Measurements from ENCODE around the gene SFXN3.
"Not testable (repeated sequence)": the region's sequence is repeated elsewhere in the genome, so short reads cannot be mapped to it uniquely, and the experiment has no call there.

Gene SFXN3

DNA sequence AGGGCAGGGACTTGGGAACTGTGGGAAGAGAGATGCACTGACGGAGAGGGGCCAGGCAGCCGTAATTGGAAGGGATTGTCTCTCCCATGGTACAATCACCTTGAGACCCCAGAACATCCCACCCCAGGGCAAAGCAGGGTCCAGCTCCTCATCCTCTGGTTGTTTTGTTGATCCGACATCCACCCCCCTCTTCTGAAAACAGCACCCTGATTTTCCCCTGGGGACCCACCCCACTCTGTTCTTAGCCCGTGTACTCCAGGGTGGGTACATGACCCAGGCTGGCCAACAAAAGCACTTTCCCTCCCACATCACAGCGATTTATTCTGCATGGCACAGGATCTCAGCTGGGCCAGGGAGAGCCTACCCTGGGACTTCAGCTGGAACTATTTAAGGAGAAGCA, 14.2 kb upstream of the SFXN3 start:
- DNase-seq, result no peak

DNA sequence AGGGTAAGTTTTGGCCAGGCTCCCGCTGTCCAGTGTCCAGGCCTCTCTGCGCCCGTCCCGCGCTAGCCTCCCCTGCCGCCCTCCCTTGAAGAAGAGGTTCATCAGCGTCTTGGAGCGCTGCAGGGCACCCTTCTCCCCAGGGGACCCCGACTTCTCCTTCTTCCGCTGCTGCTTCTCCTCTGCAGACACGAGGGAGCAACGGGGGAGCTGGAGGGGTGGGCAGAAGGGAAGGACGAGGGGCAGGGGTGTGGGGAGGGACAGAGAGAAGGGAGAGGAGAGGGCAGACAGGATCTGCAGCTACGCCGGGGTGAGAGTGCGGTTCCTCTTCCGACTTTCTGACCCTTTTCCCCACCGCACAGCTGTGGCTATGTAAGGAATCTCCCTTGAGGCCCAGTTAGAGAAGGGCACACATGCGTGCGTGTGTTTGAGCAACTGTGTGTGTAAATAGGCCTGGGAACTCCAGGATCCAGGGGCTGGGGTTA, 12.9 kb upstream of the SFXN3 start:
- DNase-seq, result no peak

DNA sequence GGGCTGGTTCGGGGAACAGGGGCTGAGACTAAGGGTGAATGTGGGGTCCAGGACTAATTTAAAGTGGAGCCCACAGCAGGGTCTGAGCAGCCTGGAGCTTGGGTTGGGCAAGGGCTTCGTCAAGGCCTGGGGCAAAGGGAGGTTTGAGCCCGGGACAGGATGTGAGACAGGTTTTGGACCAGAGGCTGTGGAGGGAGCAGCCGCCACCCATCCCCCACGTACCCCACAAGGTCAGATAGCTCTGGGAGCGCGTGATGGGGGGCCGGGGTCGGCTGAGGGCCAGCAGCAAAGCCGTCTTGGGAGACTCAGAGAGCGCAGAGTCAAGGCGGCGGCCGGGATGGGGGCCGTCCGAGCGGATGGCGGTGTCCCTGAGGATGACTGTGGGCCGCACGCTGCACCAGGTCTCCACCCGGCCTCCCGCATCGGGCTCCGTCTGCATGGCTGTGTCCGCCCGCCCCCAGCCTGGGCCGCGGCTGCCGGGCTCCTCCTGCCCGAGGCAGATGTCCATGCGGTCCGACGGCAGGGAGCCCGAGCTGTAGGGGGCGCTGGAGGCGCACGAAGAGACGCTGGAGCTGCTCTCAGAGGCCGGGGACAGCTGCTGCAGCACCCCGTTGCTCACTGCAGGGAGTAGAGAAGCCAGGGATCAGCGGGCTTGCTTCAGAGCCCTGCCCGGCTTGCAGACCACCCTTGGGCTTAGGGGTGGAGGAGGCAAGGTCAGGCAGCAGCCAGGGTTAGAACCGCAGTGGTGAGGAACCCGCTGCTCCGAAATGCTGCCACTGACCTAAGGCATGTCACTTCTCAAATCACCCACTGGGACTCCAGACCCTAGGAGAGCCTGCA, 12.2 kb upstream of the SFXN3 start:
- peak; percentile 56 for DNase-seq

DNA sequence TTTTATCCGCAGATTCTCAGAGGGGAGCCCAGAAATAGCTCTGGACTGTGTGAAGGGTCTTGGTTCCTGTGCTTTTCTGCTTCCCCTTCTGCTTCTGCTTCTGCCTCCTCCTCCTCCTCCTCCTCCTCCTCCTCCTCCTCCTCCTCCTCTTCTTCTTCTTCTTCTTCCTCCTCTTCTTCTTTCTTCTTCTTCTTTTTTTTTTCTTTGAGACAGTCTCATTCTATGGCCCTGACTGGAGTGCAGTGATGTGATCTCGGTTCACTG, 11.7 kb upstream of the SFXN3 start:
- no peak for DNase-seq

DNA sequence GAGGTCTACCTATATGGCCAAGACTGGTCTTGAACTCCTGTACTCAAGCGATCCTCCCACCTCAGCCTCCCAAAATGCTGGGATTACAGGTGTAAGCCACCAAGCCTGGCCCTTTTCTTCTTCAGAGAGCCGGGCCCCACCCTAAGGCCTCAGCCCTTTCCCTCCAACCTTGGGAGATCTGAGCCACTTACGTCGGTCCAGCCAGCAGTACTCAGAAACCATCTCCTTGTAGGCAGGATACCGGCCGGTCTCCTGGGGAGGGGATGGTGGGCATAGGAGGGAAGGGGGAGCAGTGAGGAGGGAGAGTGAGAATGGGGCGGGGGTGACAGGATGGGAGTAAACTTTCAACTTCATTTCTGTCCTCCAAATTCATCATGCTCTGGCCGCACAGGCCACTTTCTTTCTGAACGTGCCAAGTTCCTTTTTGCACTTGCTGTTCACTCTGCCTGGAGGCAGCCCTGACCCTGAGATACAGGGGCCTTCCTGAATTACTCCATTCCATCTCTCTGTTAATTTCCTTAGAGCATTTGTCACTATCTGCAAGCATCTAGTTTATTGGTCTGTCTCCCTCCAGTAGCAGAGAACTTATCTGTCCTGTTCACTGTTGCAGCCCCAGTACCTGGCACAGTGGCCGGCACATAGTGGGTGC, 10.5 kb upstream of the SFXN3 start:
- no peak for DNase-seq

DNA sequence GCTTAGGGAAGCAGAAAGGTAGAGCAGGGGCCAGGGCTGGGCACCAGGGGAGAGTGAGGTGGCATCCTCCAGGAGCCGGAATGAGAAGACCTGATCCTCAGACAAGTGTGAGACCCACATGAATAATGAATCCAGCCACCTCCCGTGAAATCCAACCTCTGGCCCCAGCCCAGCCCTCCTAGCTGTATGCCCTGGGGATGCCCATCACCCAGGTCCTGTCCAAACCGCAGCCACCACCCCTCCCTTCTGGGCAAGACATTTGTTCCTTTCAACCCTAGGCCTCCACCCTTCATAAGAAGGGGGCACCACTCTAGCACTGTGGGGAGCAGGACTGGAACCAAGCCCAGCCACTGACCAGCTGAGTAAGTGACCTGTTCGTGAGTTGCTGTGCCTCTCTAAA, 9.8 kb upstream of the SFXN3 start:
- no peak for DNase-seq

DNA sequence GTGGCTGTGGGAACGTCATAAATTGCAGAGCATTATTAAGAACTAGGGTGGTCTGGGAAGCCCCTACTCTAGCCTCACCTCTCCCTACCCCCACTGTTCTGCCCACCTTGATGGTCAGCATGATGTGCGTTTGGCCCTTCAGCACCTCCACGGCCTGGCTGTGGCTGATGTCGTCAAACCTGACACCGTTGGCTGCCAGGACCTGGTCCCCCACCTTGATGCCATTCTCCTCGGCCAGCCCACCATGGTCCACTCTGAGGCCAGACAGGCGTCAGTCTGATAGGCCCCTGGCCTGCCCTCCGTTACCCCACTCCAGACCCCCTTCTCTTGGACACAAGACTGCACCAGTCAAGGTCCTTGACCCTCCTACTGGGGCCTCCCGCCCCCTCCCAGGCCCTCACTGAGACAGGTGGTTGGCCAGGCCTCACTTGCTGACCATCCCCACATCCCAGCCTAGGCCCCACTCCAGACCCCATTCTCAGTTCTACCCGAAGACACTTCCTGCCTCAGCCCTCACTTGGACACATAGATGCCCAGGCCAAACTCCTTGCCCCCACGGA, 9.3 kb upstream of the SFXN3 start:
- no peak for DNase-seq

DNA sequence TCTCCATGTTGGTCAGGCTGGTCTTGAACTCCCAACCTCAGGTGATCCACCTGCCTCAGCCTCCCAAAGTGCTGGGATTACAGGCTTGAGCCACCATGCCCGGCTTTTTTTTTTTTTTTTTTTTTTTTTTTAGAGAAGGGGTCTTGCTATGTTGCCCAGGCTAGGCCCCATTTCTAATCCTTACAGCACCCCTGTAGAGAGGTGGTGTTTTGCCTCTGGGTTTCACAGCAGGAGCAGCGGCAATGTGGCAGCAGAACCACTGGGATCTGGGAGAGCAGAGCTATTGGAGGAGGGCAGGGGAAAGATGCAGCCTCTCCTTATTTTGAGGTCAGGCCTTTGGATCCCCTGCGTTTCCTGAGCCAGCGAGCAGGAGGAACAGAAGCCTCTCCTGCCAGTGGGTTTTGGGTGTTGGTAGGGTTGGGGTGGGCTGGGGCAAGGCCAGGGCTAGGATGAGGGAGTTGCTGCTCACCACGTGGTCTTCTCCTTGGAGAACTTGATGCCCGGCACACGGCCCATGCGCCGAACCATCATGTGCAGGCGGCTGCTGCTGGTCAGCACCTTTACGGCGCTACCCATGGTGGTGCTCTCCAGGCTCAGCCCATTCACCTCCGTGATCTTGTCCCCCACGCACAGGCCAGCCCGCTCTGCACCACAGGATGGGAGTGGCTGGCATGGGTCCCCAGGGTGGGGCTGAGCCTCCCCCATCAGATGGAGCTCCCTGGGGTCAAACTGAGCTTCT, 7.9 kb upstream of the SFXN3 start:
- no peak for DNase-seq

DNA sequence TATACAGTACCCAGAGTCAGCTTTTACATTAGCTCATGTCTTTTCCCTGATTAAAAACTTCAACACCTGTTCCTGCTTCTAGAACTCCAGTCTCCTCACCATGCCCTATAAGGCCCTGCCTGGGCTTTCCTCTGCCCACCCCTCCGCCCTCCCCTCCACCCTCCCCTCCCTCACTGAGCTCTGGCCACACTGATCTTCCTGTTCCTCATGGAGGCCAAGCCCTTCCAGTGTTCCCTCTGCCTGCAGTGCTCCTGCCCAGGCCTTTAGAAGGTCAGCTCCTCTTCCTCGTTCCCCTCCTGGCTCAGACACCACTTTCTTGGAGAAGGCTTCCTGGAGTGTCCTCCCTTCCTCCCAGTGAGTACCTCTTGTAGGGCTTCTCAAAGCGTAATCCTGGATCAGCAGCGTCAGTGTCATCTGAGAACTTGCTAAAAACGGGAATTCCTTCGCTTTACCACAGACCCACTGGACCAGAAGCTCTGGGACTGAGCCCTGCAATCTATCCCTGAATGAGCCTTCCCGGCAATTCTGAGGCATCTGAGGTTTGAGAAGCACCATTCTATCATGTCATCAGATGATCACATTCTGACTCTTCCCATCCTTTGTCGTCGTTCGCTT, 3.8 kb upstream of the SFXN3 start:
- DNase-seq, result no peak

DNA sequence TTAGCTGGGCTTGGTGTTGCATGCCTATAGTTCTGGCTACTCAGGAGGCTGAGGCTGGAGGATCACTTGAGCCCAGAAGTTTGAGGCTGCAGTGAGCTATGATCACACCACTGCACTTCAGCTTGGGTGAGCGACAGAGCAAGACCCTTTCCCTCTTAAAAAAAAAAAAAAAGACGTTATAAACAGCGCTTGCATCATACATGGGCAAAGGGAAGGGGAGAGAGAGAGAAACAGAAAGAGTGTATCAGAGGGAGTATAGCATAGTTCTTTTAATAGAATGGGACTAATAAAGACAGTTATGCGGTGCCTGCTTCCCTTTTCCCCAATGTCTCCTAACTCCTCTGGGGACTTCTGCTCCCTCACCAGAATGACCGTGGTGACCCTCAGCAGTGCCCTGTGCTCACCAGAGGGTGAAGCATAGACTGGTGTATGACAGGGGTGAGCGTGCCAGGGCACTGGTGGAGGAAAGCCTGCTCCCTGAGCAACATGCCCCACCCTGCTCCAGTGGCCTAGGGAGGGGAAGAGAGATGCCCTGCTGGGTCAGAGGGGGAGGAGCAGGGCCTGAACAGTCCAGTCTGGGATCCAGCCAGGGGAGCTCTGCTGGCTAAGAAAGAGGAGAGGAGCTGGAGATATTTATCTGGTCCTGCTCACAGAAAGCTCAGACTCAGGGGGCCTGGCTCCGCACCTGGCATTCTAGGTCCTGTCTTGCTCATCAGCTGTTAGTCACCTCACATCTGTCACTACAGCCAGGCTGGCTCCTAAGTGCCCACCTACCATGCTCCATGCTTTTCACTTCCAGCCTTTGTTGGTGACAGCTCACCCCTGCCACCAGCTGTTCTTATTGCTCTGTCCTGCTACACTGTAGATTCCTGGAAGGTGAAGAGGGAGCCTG, 2.3 kb upstream of the SFXN3 start:
- DNase-seq, result no peak

DNA sequence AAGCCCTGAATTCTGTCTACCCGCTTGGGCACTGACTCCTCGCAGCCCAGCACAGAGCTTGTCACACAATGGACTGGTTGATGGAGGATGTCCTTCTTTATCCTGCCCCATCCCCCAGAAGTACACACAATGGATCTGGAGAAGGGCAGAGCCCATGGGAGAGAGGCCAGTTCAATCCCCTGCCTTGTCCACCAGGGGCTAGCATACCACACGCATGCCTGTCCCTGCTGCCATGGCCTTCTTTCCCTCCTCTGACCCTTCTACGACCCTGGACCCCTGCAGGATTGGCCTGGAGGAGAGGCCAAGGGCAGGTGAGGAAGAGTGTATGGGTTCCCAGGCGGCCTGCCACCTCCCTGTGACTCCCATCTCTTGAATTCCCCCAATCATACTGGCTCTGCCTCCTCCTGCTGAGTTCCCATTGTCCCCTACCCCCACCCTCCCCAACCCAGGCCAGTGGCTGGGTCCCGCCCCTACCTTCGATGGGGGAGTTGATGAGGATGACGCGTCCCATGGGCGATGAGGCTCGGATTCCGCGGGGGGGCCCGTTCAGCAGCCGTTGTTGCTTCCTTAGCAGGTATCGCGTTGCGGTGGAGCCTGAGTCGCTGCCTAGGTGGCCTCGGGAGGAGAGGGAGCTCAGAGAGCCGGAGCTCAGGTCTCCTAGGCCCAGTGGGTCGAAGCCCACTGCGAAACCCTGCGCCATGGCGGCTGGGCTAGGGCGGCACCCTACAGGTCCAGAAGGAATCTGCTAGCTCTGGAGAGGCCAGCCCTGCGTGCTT, 1.3 kb upstream of the SFXN3 start:
- DNase-seq, result no peak

DNA sequence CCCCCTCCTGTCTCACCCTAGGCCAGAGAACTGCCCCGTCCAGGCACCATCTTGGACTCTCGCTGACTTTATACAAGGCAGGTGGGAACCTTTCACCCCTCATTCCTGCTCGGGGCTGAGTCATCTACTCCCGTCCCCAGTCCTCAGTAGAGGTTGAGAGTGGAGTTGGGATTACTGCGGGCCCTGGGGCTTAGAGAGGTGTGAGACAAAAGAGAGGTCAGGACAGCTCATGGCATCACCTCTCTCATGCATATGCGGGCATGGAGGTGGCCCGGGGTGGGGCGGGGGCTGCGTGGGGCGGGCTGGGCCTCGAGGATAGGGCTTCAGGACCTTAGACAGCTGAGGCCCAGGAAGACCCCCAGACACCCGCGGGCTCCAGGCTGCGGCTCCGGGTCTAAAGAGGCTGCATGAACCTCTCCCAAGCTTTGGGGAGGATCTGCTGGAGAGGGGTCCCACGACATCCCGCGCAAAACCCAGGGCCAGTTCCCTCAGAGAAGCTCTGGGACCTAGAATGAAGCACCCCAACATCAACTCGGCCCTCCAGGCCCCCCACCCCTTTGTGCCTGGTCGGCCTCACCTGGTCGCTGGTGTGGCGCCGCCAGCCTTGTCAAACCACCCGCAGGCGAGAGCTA, 422 bp upstream of the SFXN3 start:
- no peak for DNase-seq

DNA sequence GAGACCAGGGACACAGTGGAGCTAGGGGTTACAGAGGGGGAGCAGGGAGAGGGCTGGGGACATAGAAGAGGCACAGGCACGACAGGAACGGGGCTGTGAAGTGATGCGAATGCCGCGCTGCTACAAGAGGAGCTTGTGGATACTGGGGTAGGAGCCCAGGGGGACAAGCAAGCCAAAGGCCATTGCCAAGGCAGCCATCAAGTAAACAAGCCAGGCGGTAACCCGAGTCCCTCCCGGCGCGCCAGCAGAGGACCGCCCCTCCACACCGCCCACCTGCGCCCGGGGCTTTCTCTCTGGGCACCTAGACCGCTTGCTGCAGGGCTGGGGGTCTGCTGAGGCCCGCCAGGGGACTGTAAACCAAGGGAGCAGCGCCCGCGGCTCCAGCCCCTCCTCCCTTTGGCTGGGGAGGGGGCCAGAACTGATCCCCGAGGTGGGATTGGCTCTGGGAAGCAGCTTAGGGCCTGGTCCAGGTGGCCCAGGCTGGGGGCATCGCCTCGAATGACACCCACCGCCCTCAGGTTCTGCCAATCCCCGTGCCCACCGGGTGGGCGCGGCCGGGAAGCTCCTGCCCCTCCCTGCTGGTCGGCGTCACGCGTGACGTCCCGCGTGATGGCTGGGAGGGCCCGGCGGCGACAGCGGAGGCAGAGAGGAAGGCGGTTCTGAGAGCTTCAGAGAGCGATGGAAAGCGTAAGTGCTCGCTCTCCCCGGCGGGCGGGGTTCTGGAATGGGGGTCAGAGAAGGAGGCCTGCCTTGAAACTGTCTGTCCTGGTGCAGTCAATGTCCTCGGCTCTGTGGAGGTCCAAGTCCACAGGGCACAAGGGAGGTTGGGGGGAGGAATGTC, 982 bp downstream of the SFXN3 start:
- DNase-seq, result no peak

DNA sequence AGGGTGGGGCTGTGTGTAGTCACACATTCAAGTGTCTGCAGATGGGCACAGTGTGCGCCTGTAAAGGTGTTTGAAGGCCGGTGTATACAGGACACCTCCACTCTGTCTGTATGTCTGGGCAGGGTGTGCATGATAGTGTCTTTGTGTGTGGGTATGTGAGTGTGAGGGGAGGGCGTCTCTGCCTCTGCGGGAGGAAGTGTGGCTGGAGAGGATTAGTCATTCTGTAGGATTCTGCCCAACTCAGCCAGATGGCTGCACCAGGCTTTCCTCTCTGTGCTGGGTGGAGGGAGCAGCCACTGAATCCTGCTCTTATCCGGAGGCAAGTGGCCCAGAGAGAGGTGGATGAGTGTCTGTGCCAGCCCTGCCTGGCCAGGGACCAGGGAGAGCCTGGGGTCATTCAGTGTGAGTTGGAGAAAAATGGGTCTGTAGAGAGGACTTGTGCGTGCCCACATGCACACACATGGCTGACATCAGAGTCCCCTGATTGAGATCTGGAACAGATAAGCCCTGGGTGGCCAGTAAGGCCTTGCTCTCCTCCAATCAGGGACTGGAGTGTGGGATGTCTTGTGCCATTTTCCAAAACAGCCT, 1.7 kb downstream of the SFXN3 start:
- DNase-seq, result no peak

DNA sequence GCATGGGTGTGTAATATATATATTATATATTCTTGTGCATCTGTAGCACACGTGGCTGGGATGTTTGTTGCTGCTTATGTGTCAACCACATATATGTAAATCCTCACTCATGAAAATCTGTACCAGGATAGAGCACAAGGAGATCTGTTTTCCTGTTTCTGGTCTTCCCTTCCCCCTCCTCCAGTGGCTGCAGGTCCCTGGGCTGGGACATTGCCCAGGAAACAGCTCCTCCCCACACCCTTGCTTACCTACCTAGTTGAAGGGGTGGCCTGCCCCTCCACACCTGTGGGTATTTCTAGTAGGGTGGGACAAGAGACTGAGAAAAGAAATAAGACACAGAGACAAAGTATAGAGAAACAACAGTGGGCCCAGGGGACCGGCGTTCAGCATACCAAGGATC, 2.2 kb downstream of the SFXN3 start:
- DNase-seq, result no peak

DNA sequence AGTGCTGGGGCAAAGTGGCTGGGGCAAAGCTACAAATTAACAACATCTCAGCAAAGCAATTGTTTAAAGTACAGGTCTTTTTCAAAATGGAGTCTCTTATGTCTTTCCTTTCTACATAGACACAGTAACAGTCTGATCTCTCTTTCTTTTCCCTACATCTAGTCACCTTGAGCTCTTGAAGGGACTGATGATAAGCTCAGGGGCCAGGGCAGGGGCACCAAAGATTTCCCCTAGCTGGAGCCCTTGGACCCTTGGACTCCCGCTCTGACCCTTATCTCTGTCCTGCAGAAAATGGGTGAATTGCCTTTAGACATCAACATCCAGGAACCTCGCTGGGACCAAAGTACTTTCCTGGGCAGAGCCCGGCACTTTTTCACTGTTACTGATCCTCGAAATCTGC, 3.4 kb downstream of the SFXN3 start:
- not testable (repeated sequence) for DNase-seq

DNA sequence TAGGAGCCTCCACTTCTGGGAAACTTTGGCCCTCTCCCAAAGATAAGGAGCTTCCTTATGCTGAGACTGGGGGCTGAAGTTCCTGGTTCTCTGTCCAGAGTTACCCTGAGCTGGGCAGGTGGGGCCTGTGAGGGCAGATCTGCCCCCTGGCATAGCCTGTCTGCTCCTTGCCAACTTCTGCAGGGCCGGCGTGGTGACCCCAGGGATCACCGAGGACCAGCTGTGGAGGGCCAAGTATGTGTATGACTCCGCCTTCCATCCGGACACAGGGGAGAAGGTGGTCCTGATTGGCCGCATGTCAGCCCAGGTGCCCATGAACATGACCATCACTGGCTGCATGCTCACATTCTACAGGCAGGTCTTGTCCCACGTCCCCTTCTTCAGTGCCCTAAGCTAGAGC, 4.3 kb downstream of the SFXN3 start:
- DNase-seq, result no peak

DNA sequence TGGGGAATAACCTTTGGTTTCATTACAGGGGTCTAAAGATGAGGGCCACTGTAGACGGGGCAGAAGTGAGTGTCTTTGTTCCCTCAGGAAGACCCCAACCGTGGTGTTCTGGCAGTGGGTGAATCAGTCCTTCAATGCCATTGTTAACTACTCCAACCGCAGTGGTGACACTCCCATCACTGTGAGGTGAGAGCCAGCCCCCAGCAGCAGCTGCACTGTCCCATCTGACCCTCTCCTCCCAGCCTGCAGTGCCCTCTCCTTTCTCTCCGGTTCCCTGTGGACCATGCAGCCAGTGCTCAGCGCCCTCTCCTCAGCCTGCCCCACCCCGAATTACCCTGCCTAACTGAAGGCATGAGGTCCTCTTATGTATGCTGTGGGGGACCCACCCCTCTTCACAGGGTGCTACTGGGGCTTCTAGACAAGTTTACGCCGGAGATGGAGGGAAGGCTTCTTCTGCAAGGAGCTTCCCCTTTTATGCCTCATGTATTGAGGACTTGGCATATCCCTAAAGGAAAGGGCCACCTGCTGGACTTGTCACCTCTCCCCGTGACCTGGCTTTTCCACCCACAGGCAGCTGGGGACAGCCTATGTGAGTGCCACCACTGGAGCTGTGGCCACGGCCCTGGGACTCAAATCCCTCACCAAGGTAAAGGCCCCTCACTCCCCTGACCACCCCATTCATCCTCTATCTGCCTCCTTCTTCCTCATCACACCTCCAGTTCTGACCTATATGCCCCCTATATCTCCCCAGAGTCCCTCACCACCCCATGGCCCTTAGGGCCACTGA, 5.1 kb downstream of the SFXN3 start:
- DNase-seq, result no peak

DNA sequence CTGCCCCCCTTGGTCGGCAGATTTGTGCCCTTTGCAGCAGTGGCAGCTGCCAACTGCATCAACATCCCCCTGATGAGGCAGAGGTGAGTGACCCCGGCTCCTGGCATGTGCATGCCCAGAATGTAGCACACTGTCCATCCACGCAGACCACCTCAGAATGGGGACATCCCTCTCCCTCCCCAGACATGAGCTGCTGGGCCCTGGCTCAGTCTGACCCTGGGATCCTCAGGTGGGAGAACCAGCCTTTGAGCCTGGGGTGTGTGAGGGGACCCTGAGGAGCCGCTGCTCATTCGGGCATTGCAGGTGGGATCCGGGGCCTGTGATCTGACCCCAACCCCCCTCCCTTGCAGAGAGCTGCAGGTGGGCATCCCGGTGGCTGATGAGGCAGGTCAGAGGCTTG, 5.7 kb downstream of the SFXN3 start:
- no peak for DNase-seq
